ENCODE measurements around the gene KCNC4. TPM values are rescaled to one million over a fixed set of nuclear protein-coding genes. Genes with fewer than 3 reads are reported as not detected.

KCNC4 gene
- 2.7 to 4.2 TPM (median 3.6 TPM) in 5 replicates for total RNA-seq (2022; extraction: Qiagen RNA extraction; ENCODE audit: low read depth)

GRCh38 chr1:110209715-110210603 lies at the start of gene KCNC4:
KCNC4 (plus strand) TSS chr1:110210314; CDS start chr1:110211500, 1,186 bp downstream.

Other genes with a start within 250 kb of the KCNC4 start
- gene AHCYL1, start 225.5 kb upstream of the KCNC4 start, total RNA-seq (2022; extraction: Qiagen RNA extraction; ENCODE audit: low read depth): 50.7 to 61.5 TPM (median 56.9 TPM) in 5 replicates
- 11.1 to 15.1 TPM (median 13.8 TPM) in 5 replicates for gene STRIP1, start 175.7 kb upstream of the KCNC4 start, total RNA-seq (2022; extraction: Qiagen RNA extraction; ENCODE audit: low read depth)
- gene ALX3, start 139.6 kb upstream of the KCNC4 start, total RNA-seq (2022; extraction: Qiagen RNA extraction; ENCODE audit: low read depth): not detected in 5 replicates
- not detected in 5 replicates for gene UBL4B, start 97.9 kb upstream of the KCNC4 start, total RNA-seq (2022; extraction: Qiagen RNA extraction; ENCODE audit: low read depth)
- 4.9 to 6.5 TPM (median 6.4 TPM) in 5 replicates for gene SLC6A17, start 59.8 kb upstream of the KCNC4 start, total RNA-seq (2022; extraction: Qiagen RNA extraction; ENCODE audit: low read depth)
- 9.0 to 11.4 TPM (median 10.4 TPM) in 5 replicates for gene RBM15, start 129.1 kb downstream of the KCNC4 start, total RNA-seq (2022; extraction: Qiagen RNA extraction; ENCODE audit: low read depth)
- gene SLC16A4, start 180.7 kb downstream of the KCNC4 start, total RNA-seq (2022; extraction: Qiagen RNA extraction; ENCODE audit: low read depth): 30.9 to 43.6 TPM (median 40.3 TPM) in 5 replicates
- 167 to 196 TPM (median 186 TPM) in 5 replicates for gene LAMTOR5, start 197.4 kb downstream of the KCNC4 start, total RNA-seq (2022; extraction: Qiagen RNA extraction; ENCODE audit: low read depth)
- gene PROK1, start 240.8 kb downstream of the KCNC4 start, total RNA-seq (2022; extraction: Qiagen RNA extraction; ENCODE audit: low read depth): not detected in 5 replicates